Hepatocyte (in vitro differentiated cells): ENCODE measurements around the gene NUP133. TPM values are rescaled to one million over a fixed set of nuclear protein-coding genes. Genes with fewer than 3 reads are reported as not detected.

Experiments
- DNase-seq: peaks from one replicate; pipeline ENCODE4 v3.0.0-alpha.2; 2016; ENCODE audit warnings: low spot score
- H2AFZ ChIP-seq: fragments of 200-600 bp; sonication (generic); 2 replicates; pipeline ENCODE4 v1.6.0; 2016; ENCODE audit warnings: antibody characterized with exemption, mild to moderate bottlenecking
- H3K27ac ChIP-seq: fragments of 200-600 bp; sonication (generic); 2 replicates; pipeline ENCODE4 v1.5.1; 2016; ENCODE audit warnings: mild to moderate bottlenecking
- H3K27me3 ChIP-seq: fragments of 200-600 bp; sonication (generic); 2 replicates; pipeline ENCODE4 v1.6.1; 2016
- H3K36me3 ChIP-seq: fragments of 200-600 bp; sonication (generic); replicated peaks from 2 replicates; pipeline ENCODE4 v1.5.1; 2016; ENCODE audit warnings: low read depth; ENCODE audit not compliant: insufficient read depth
- H3K4me1 ChIP-seq: fragments of 200-600 bp; sonication (generic); 2 replicates; pipeline ENCODE4 v1.5.1; 2016; ENCODE audit warnings: mild to moderate bottlenecking, moderate library complexity; ENCODE audit not compliant: insufficient read depth
- H3K4me2 ChIP-seq: fragments of 200-600 bp; sonication (generic); 2 replicates; pipeline ENCODE4 v1.6.0; 2016
- H3K4me3 ChIP-seq: fragments of 200-600 bp; sonication (generic); 2 replicates; pipeline ENCODE4 v1.5.1; 2016; ENCODE audit warnings: mild to moderate bottlenecking
- H3K79me2 ChIP-seq: fragments of 200-600 bp; sonication (generic); 2 replicates; pipeline ENCODE4 v1.6.0; 2017; ENCODE audit warnings: mild to moderate bottlenecking
- H3K9me2 ChIP-seq: fragments of 200-600 bp; sonication (generic); replicated peaks from 2 replicates; pipeline ENCODE4 v1.6.0; 2017; ENCODE audit warnings: mild to moderate bottlenecking; ENCODE audit not compliant: insufficient read depth
- H3K9me3 ChIP-seq: fragments of 200-600 bp; sonication (generic); 2 replicates; pipeline ENCODE4 v1.5.1; 2016; ENCODE audit warnings: low read depth, mild to moderate bottlenecking
- H4K20me1 ChIP-seq: fragments of 200-600 bp; sonication (generic); 2 replicates; pipeline ENCODE4 v1.6.0; 2016; ENCODE audit warnings: mild to moderate bottlenecking; ENCODE audit not compliant: insufficient read depth, poor library complexity, severe bottlenecking
- EZH2 ChIP-seq: fragments of 200-600 bp; sonication (generic); IDR thresholded peaks from 2 replicates; pipeline ENCODE4 v1.6.1; 2016; ENCODE audit warnings: antibody characterized with exemption, mild to moderate bottlenecking, borderline replicate concordance
- EZH2phosphoT487 ChIP-seq: fragments of 200-600 bp; sonication (generic); IDR thresholded peaks from one replicate; pipeline ENCODE4 v1.6.1; 2018; ENCODE audit warnings: antibody characterized with exemption, mild to moderate bottlenecking, low read depth, moderate library complexity; ENCODE audit not compliant: unreplicated experiment, severe bottlenecking
- WGBS: methylation state at CpG from one replicate; pipeline ENCODE4 v1.1.6; 2016; ENCODE audit warnings: low lambda C conversion rate; ENCODE audit errors: missing lambda C conversion rate; 5-methylcytosine and 5-hydroxymethylcytosine counted together
- polyA plus RNA-seq: library from polyadenylated mRNA; unstranded; fragments of >200 nt; fragmentation: Nextera tagmentation; extraction: Ambion mirVana; gene quantifications from 2 replicates; pipeline ENCODE4 v1.2.1, GENCODE V29; 2016
- total RNA-seq: library from RNA; depleted of rRNA; stranded (reverse); fragments of >200 nt; gene quantifications from 2 replicates; pipeline ENCODE4 v1.2.3, GENCODE V29; 2014
- TF ChIP-seq, protein P1 (sequence below): fragments of 200-600 bp; sonication (generic); IDR thresholded peaks from 2 replicates; pipeline ENCODE4 v1.5.1; 2016; ENCODE audit warnings: antibody characterized with exemption, mild to moderate bottlenecking; ENCODE audit not compliant: poor library complexity

NUP133 gene
- total and polyA plus RNA-seq, 2 experiments from 2014 or later: 18.8 to 33.2 TPM

GRCh38 chr1:229537894-229538293 is 29.8 kb upstream of the NUP133 start:
- H3K27me3 ChIP-seq: no peaks in the 10 kb centered on the region
- H4K20me1 ChIP-seq: no peaks in the 10 kb centered on the region
- H2AFZ ChIP-seq: no peak overlapping the region
- peaks cover 4% of the 10 kb centered on the region for H3K36me3 ChIP-seq
- H3K4me3 ChIP-seq: no peak overlapping the region
- 92% methylated on average over 4 of the region's 4 CpGs for WGBS
- H3K4me1 ChIP-seq: peaks cover 8% of the 10 kb centered on the region
- no peak for DNase-seq
- H3K27ac ChIP-seq: no peak overlapping the region
- H3K4me2 ChIP-seq: no peak overlapping the region
- TF ChIP-seq, protein P1, sequence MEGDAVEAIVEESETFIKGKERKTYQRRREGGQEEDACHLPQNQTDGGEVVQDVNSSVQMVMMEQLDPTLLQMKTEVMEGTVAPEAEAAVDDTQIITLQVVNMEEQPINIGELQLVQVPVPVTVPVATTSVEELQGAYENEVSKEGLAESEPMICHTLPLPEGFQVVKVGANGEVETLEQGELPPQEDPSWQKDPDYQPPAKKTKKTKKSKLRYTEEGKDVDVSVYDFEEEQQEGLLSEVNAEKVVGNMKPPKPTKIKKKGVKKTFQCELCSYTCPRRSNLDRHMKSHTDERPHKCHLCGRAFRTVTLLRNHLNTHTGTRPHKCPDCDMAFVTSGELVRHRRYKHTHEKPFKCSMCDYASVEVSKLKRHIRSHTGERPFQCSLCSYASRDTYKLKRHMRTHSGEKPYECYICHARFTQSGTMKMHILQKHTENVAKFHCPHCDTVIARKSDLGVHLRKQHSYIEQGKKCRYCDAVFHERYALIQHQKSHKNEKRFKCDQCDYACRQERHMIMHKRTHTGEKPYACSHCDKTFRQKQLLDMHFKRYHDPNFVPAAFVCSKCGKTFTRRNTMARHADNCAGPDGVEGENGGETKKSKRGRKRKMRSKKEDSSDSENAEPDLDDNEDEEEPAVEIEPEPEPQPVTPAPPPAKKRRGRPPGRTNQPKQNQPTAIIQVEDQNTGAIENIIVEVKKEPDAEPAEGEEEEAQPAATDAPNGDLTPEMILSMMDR: no peak
- TF ChIP-seq EZH2: no peak
- no peak for TF ChIP-seq EZH2phosphoT487
- no peaks in the 10 kb centered on the region for H3K9me3 ChIP-seq
- H3K79me2 ChIP-seq: no peaks in the 10 kb centered on the region
- no peaks in the 10 kb centered on the region for H3K9me2 ChIP-seq

GRCh38 chr1:229536982-229537381 is 28.8 kb upstream of the NUP133 start:
- peaks cover 8% of the 10 kb centered on the region for H3K4me1 ChIP-seq
- TF ChIP-seq EZH2phosphoT487: no peak
- TF ChIP-seq, protein P1: no peak
- no peak for TF ChIP-seq EZH2
- no peaks in the 10 kb centered on the region for H3K27me3 ChIP-seq
- H3K9me2 ChIP-seq: no peaks in the 10 kb centered on the region
- H4K20me1 ChIP-seq: no peaks in the 10 kb centered on the region
- no peak overlapping the region for H2AFZ ChIP-seq
- H3K79me2 ChIP-seq: no peaks in the 10 kb centered on the region
- H3K36me3 ChIP-seq: peaks cover 4% of the 10 kb centered on the region
- H3K4me2 ChIP-seq: no peak overlapping the region
- H3K4me3 ChIP-seq: no peak overlapping the region
- H3K27ac ChIP-seq: no peak overlapping the region
- DNase-seq: no peak
- no peaks in the 10 kb centered on the region for H3K9me3 ChIP-seq

- H3K79me2 ChIP-seq: no peaks in the 10 kb centered on the region
- H3K9me2 ChIP-seq: no peaks in the 10 kb centered on the region
- H3K4me3 ChIP-seq: no peak overlapping the region
- no peaks in the 10 kb centered on the region for H4K20me1 ChIP-seq
- H3K27me3 ChIP-seq: no peaks in the 10 kb centered on the region
- no peak for TF ChIP-seq EZH2phosphoT487
- TF ChIP-seq, protein P1: no peak
- TF ChIP-seq EZH2: no peak
- no peak overlapping the region for H3K4me2 ChIP-seq
- no peaks in the 10 kb centered on the region for H3K9me3 ChIP-seq
- H2AFZ ChIP-seq: no peak overlapping the region
- no peak for DNase-seq
- H3K27ac ChIP-seq: no peak overlapping the region
- peaks cover 1% of the 10 kb centered on the region for H3K4me1 ChIP-seq
- peaks cover 4% of the 10 kb centered on the region for H3K36me3 ChIP-seq
These were observed 27.1 kb upstream of the NUP133 start for GRCh38 chr1:229535230-229535629.

DNA sequence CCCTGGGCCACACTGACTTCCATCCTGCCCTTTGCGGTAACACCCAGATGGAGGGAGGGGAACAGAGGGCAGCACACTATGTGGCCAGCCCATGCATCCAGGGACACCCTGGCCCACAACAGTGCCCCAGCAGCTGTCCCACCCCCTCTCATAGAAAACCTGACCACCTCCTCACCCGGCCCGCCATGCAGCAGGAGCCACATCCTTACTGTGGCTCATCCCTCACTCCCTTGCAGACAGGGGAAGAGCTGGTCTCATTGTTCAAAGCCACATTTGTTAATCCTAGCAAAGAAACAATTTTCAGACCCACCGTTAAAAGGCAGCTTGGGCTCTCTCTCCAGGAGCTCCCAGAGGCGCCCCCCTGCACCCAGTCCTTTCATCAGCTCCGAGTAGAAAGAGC is 23.2 kb upstream of the NUP133 start:
- Histone ChIP-seq H3K79me2 (no peaks in the 10 kb centered on the region), H3K27me3 (no peaks in the 10 kb centered on the region), H3K4me1 (no peaks in the 10 kb centered on the region), H2AFZ (no peak overlapping the region), H3K4me3 (no peak overlapping the region), H3K9me3 (no peaks in the 10 kb centered on the region), H3K4me2 (no peak overlapping the region), H3K27ac (no peak overlapping the region), H4K20me1 (no peaks in the 10 kb centered on the region), H3K36me3 (no peaks in the 10 kb centered on the region), H3K9me2 (no peaks in the 10 kb centered on the region)
- no peak for DNase-seq
- WGBS: 91% methylated on average over 6 of the region's 6 CpGs
- TF ChIP-seq EZH2 (no peak), EZH2phosphoT487 (no peak)
- TF ChIP-seq, protein P1: no peak
